RWPE2 (cell line): ENCODE data around the gene WWP2.

Experiments
- ATAC-seq: fragments of 200-7000 bp; cut with Tn5 transposase; 3 replicates; pipeline ENCODE4 v1.9.1; 2021; ENCODE audit warnings: low read depth
- DNase-seq: peaks from one replicate; pipeline ENCODE4 v3.0.0-alpha.2; 2020; ENCODE audit warnings: low spot score
- H3K27ac ChIP-seq: fragments of 450-650 bp; 2 replicates; pipeline ENCODE4 v1.5.1; 2017; ENCODE audit warnings: mild to moderate bottlenecking; ENCODE audit not compliant: poor library complexity, severe bottlenecking
- H3K27me3 ChIP-seq: fragments of 250-450 bp; sonication (Bioruptor Pico); 2 replicates; pipeline ENCODE4 v1.5.1; 2021; ENCODE audit warnings: mild to moderate bottlenecking, moderate library complexity; ENCODE audit not compliant: insufficient read depth, poor library complexity, severe bottlenecking
- H3K36me3 ChIP-seq: fragments of 250-450 bp; sonication (Bioruptor Pico); 2 replicates; pipeline ENCODE4 v1.5.1; 2020; ENCODE audit warnings: low read depth, mild to moderate bottlenecking, moderate library complexity
- H3K4me1 ChIP-seq: fragments of 250-450 bp; sonication (Bioruptor Pico); 2 replicates; pipeline ENCODE4 v1.5.1; 2021; ENCODE audit warnings: mild to moderate bottlenecking, moderate library complexity; ENCODE audit not compliant: insufficient read depth, poor library complexity, severe bottlenecking
- H3K4me3 ChIP-seq: fragments of 250-450 bp; sonication (Bioruptor Pico); 2 replicates; pipeline ENCODE4 v1.5.1; 2021; ENCODE audit warnings: mild to moderate bottlenecking, moderate library complexity; ENCODE audit not compliant: severe bottlenecking
- H3K9me3 ChIP-seq: fragments of 250-450 bp; sonication (Bioruptor Pico); 2 replicates; pipeline ENCODE4 v1.5.1; 2021; ENCODE audit warnings: mild to moderate bottlenecking, moderate library complexity; ENCODE audit not compliant: severe bottlenecking
- CTCF ChIP-seq: fragments of 450-650 bp; IDR thresholded peaks from one replicate; pipeline ENCODE4 v1.5.1; 2017; ENCODE audit warnings: mild to moderate bottlenecking, moderate library complexity; ENCODE audit not compliant: poor library complexity, severe bottlenecking

Gene WWP2

GRCh38 chr16:69893106-69893505 lies 131.0 kb downstream of the WWP2 start:
- Histone ChIP-seq H3K36me3 (peaks cover 3% of the 10 kb centered on the region; the same call in 1 of the 2 replicates), H3K27me3 (no peaks in the 10 kb centered on the region), H3K9me3 (no peaks in the 10 kb centered on the region), H3K4me3 (no peak overlapping the region), H3K27ac (no peak overlapping the region), H3K4me1 (no peaks in the 10 kb centered on the region)
- ATAC-seq (no peak), DNase-seq (no peak)
- TF ChIP-seq CTCF = no peak

GRCh38 chr16:69894676-69895075 lies 132.5 kb downstream of the WWP2 start:
- ATAC-seq (no peak), DNase-seq (no peak)
- Histone ChIP-seq H3K4me1 (no peaks in the 10 kb centered on the region), H3K27me3 (no peaks in the 10 kb centered on the region), H3K27ac (no peak overlapping the region), H3K9me3 (no peaks in the 10 kb centered on the region), H3K4me3 (no peak overlapping the region), H3K36me3 (peaks cover under 1% of the 10 kb centered on the region; the same call in 1 of the 2 replicates)
- TF ChIP-seq CTCF = no peak

GRCh38 chr16:69903865-69904415 lies 141.8 kb downstream of the WWP2 start:
- no peaks in the 10 kb centered on the region for H3K9me3 ChIP-seq
- no peak overlapping the region for H3K4me3 ChIP-seq
- no peaks in the 10 kb centered on the region for H3K27me3 ChIP-seq
- no peak for ATAC-seq
- no peak overlapping the region for H3K27ac ChIP-seq
- H3K4me1 ChIP-seq = peaks cover 6% of the 10 kb centered on the region
- TF ChIP-seq CTCF = no peak
- peaks cover 3% of the 10 kb centered on the region; the same call in 1 of the 2 replicates for H3K36me3 ChIP-seq
- DNase-seq = no peak

- Histone ChIP-seq H3K4me1 (peaks cover 6% of the 10 kb centered on the region), H3K27ac (no peak overlapping the region), H3K4me3 (no peak overlapping the region), H3K9me3 (no peaks in the 10 kb centered on the region), H3K27me3 (no peaks in the 10 kb centered on the region), H3K36me3 (peaks cover 10% of the 10 kb centered on the region; the same call in 1 of the 2 replicates)
- ATAC-seq (no peak), DNase-seq (no peak)
- TF ChIP-seq CTCF = no peak
Measured at GRCh38 chr16:69904495-69905170, 142.5 kb downstream of the WWP2 start.

- TF ChIP-seq CTCF = no peak
- no peak for DNase-seq
- Histone ChIP-seq H3K4me1 (peaks cover 6% of the 10 kb centered on the region), H3K27me3 (no peaks in the 10 kb centered on the region), H3K9me3 (no peaks in the 10 kb centered on the region), H3K36me3 (peaks cover 12% of the 10 kb centered on the region; the same call in 1 of the 2 replicates), H3K27ac (no peak overlapping the region), H3K4me3 (no peak overlapping the region)
- no peak for ATAC-seq
Measured at GRCh38 chr16:69905171-69905555, 143.0 kb downstream of the WWP2 start.
